ELF-1 (cell line): ENCODE measurements around the gene TXNDC9.
"Not testable (repeated sequence)": the region's sequence is repeated elsewhere in the genome, so short reads cannot be mapped to it uniquely, and the experiment has no call there.

Experiments used
- DNase-seq: peaks from one replicate; pipeline ENCODE4 v3.0.0-alpha.2; 2016; ENCODE audit warnings: low read depth, low spot score

Gene TXNDC9

DNA sequence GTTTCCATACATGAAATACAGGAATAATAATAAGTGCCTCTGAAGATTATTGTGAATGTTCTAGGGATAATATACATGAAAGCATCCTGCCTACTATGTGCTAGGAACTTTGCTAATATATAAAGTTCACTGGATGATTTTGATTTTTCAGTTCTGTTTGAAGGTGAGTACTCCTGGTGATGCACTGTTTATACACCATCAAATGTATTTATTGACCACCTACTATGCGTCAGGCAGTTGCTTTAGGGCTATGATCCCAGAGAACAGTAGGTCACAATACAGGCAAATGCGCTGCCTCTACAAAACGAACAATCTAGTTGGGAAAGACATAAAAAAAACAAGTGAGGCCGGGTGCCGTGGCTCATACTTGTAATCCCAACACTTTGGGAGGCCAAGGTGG is 10.7 kb downstream of the TXNDC9 start:
- DNase-seq, result no peak

- DNase-seq, result not testable (repeated sequence)
These were observed 18.3 kb downstream of the TXNDC9 start for GRCh38 chr2:99317873-99318200.

GRCh38 chr2:99317161-99317872 is 18.8 kb downstream of the TXNDC9 start:
- DNase-seq, result no peak

DNA sequence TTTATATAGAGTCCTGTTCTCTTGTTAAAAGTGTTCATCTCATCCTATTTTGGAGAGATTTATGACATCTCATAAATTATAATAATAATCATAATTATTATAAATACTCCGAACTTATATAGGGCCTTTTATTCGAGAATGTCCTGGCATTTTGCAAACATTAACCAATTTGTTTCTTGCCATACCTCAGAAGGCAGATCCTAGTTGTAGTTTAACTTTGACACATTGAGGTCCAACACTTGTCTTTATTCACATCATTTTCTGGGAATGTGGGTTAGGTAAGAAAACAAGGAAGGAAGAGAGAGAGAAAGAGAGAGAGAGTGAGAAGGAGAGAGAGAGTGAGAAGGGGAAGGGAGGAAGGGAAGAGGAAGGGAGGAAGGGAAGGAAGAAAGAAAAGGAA is 35.0 kb downstream of the TXNDC9 start, which contains the start of gene LYG1:
Gene LYG1 (minus strand): TSS at position 101 of the 400 bp plus-strand sequence. CDS start 5,527 bp downstream, outside the sequence.
- DNase-seq, result not testable (repeated sequence)

DNA sequence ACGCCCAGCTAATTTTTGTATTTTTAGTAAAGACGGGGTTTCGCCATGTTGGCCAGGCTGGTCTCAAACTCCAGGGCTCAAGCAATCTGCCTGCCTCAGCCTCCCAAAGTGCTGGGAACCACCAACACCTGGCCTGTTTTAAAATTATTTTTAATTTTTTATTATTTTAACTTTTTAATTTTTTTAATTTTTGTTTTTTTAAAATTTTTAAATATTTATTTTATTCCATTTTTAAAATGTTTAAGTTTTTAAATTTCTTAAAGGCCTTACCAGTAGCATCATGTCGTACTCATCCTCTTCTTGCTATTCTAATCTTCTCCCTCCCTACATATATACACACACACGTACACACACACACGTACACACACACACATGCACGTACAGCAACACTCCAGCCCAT is 36.6 kb downstream of the TXNDC9 start:
- no peak for DNase-seq

- no peak for DNase-seq
These were observed 38.1 kb downstream of the TXNDC9 start for GRCh38 chr2:99297994-99298393.

GRCh38 chr2:99285526-99285925 is 50.6 kb downstream of the TXNDC9 start:
- DNase-seq, result no peak

DNA sequence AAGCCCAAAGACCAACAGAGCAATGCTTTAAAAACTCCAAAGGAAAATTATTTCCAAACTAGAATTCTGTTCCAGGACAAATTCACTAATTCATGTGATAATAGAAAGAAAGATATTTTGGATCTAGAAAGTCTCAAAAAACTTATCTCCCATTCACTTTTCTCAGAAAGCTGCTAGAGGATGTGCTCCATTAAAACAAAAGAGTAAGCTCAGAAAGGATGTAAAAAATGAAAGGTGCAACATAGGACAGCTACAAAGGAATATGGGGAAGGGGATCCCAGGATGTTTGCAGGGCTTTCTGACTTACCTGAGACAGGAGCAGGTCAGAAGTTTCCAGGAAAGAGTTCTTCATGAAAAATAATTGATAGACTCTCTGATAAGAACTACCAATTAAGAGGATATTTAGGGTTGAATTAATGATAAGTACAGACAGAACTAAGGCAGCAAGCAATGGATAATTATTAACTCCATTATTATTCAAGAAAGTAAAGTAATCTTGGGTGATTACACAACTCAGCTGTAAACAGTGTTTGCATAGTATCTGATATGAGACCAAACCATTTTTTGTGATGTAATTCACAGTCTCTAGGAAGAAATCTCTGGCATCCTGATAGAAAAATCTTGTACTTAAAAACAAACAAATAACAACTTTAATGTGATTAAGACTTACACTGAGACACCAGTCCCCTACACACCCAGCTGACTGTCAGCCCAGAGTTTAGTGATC is 56.0 kb downstream of the TXNDC9 start:
- DNase-seq, result no peak

DNA sequence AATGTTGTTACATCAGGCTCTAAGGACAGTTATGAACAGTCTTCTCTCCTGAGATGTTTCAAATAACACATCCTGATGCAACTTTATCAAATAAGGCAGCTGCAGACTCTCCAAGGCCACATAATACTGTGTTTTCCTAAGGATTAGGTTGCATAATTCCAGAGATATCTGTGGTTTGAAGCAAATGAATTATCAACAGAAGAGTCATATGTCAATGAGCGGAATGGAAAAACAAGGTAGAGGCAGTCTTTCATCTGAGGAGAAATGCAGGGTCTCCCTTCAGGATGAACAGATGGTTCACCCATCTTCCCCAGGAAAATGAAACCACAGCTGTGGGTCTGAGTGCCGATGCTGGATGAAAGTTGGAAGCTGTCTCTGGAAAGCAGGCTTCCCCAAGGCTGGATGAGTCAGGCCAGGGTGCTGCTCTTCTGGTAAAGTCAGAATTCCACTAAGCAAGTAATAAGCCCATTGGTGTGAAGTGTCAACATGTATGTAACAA is 57.3 kb downstream of the TXNDC9 start:
- no peak for DNase-seq

- not testable (repeated sequence) for DNase-seq
These were observed 57.9 kb downstream of the TXNDC9 start for GRCh38 chr2:99278195-99278765.

GRCh38 chr2:99275882-99276281 is 60.3 kb downstream of the TXNDC9 start:
- DNase-seq, result no peak
